PFSK-1 (cell line): ENCODE measurements around the gene KNSTRN.

ENCODE experiments used
- FOXP2 ChIP-seq: optimal IDR thresholded peaks from 2 replicates; pipeline ENCODE3; 2011; ENCODE audit warnings: borderline replicate concordance, control low read depth, inconsistent platforms; ENCODE audit not compliant: insufficient read depth; ENCODE audit errors: extremely low read length, extremely low read depth

KNSTRN gene

GRCh38 chr15:40443846-40444245 lies 61.3 kb downstream of the KNSTRN start:
- no peak for TF ChIP-seq FOXP2
